B cell (primary cell): Measurements from ENCODE around the gene MX1. TPM values are rescaled to one million over a fixed set of nuclear protein-coding genes. Genes with fewer than 3 reads are reported as not detected.

Source experiments
- ATAC-seq: fragments of 200-7000 bp; cut with Tn5 transposase; one replicate; pipeline ENCODE4 v1.10.0; 2021; ENCODE audit warnings: low read depth, mild to moderate bottlenecking, moderate number of reproducible peaks, moderate library complexity
- CTCF ChIA-PET: fragments of 350-600 bp; sonication (Branson Sonifier 250); formaldehyde crosslinking; loops from one replicate; lab custom pipeline; 2021; ENCODE audit warnings: antibody characterized with exemption, inconsistent platforms; lab: Charles Lee
- POLR2A ChIA-PET: fragments of 350-600 bp; sonication (Branson Sonifier 250); formaldehyde crosslinking; loops from one replicate; lab custom pipeline; 2021; ENCODE audit warnings: antibody characterized with exemption; lab: Charles Lee
- DNase-seq: peaks from one replicate; pipeline ENCODE4 v3.0.0; 2013
- H2AFZ ChIP-seq: 2 replicates; pipeline ENCODE4 v1.6.1; 2012; ENCODE audit warnings: mild to moderate bottlenecking, low read depth, low read length; ENCODE audit not compliant: insufficient read depth, poor library complexity, severe bottlenecking
- H3K27ac ChIP-seq, 2 donors: 1 replicate in 1 of 2; 2 replicates in 1 of 2; pipeline ENCODE4 v1.5.1; 2012 to 2013; ENCODE audit warnings: low read length in 2 of 2, mild to moderate bottlenecking in 2 of 2, moderate library complexity in 1 of 2
- H3K27me3 ChIP-seq, 4 experiments: fragments of 200-600 bp in 1 of 4; sonication (generic) in 1 of 4; replicated peaks in 1 of 4; 1 replicate in 2 of 4; 2 replicates in 2 of 4; pipeline versions ENCODE4 v1.6.1 to v1.7.0; 2013 to 2016; ENCODE audit warnings: low read length in 3 of 4, mild to moderate bottlenecking in 2 of 4, mixed read lengths in 1 of 4, moderate library complexity in 1 of 4; ENCODE audit not compliant: insufficient read depth in 4 of 4, control insufficient read depth in 3 of 4; ENCODE audit errors: control extremely low read depth in 1 of 4
- H3K36me3 ChIP-seq, 2 experiments: replicated peaks in 1 of 2; 1 replicate in 1 of 2; 2 replicates in 1 of 2; pipeline versions ENCODE4 v1.6.1 to v1.7.1; 2013; ENCODE audit warnings: low read length in 1 of 2; ENCODE audit not compliant: insufficient read depth in 2 of 2, control insufficient read depth in 1 of 2; ENCODE audit errors: control extremely low read depth in 1 of 2, extremely low read depth in 1 of 2
- H3K4me1 ChIP-seq, 2 donors: fragments of 200-600 bp in 1 of 2; sonication (generic) in 1 of 2; 1 replicate in 1 of 2; 2 replicates in 1 of 2; pipeline versions ENCODE4 v1.5.1 to v1.6.1; 2013 to 2017; ENCODE audit warnings: low read length in 2 of 2; ENCODE audit not compliant: control insufficient read depth in 2 of 2, insufficient read depth in 2 of 2
- H3K4me2 ChIP-seq: replicated peaks from 2 replicates; pipeline ENCODE3; 2012; ENCODE audit warnings: mild to moderate bottlenecking, low read depth, low read length; ENCODE audit not compliant: poor library complexity, severe bottlenecking
- H3K4me3 ChIP-seq, 5 experiments: fragments of 200-600 bp in 1 of 5; sonication (generic) in 1 of 5; 1 replicate in 3 of 5; 2 replicates in 2 of 5; pipeline versions ENCODE4 v1.5.1 to v1.7.0; 2011 to 2016; ENCODE audit warnings: low read length in 4 of 5, mild to moderate bottlenecking in 4 of 5, low read depth in 2 of 5, control low read depth in 1 of 5, moderate library complexity in 1 of 5; ENCODE audit not compliant: insufficient read depth in 1 of 5; ENCODE audit errors: control extremely low read depth in 1 of 5, extremely low read depth in 1 of 5
- H3K79me2 ChIP-seq: fragments of 200-600 bp; sonication (generic); one replicate; pipeline ENCODE4 v1.6.0; 2016; ENCODE audit warnings: low read length; ENCODE audit not compliant: control insufficient read depth, insufficient read depth
- H3K9ac ChIP-seq: fragments of 200-600 bp; sonication (generic); 2 replicates; pipeline ENCODE4 v1.6.1; 2017; ENCODE audit warnings: mild to moderate bottlenecking, low read length, moderate library complexity
- H3K9me3 ChIP-seq, 3 donors: one replicate each; pipeline versions ENCODE4 v1.6.1 to v1.7.1; 2013; ENCODE audit warnings: low read length in 2 of 3; ENCODE audit not compliant: control insufficient read depth in 2 of 3, insufficient read depth in 1 of 3; ENCODE audit errors: control extremely low read depth in 1 of 3
- H4K20me1 ChIP-seq: 2 replicates; pipeline ENCODE4 v1.6.0; 2012; ENCODE audit warnings: mild to moderate bottlenecking, low read length; ENCODE audit not compliant: insufficient read depth, control insufficient read depth, poor library complexity, severe bottlenecking
- H3K27ac Mint-ChIP-seq: one replicate; pipeline ENCODE4 v1.8.0; 2021; ENCODE audit warnings: mixed read lengths
- H3K27me3 Mint-ChIP-seq: one replicate; pipeline ENCODE4 v1.8.0; 2021; ENCODE audit warnings: mixed read lengths
- H3K4me1 Mint-ChIP-seq: one replicate; pipeline ENCODE4 v1.8.0; 2021; ENCODE audit warnings: mixed read lengths
- H3K4me3 Mint-ChIP-seq: one replicate; pipeline ENCODE4 v1.8.0; 2021; ENCODE audit warnings: mixed read lengths
- H3K9me3 Mint-ChIP-seq: one replicate; pipeline ENCODE4 v1.8.0; 2022; ENCODE audit warnings: mixed read lengths; ENCODE audit not compliant: insufficient read depth
- CTCF ChIP-seq: fragments of 200-600 bp; IDR thresholded peaks from one replicate; pipeline ENCODE4 v1.8.0; 2022; ENCODE audit warnings: antibody characterized with exemption, mild to moderate bottlenecking
- EZH2 ChIP-seq: IDR thresholded peaks from 2 replicates; pipeline ENCODE4 v1.6.1; 2012; ENCODE audit warnings: borderline replicate concordance, low read depth, mild to moderate bottlenecking, moderate library complexity, low read length; ENCODE audit not compliant: insufficient read depth, poor library complexity, severe bottlenecking
- WGBS: methylation state at CpG from one replicate; pipeline ENCODE4 v1.1.5; 2013; ENCODE audit warnings: missing lambda C conversion rate; ENCODE audit not compliant: insufficient coverage; 5-methylcytosine and 5-hydroxymethylcytosine counted together
- intact Hi-C: fragments of 100-400 bp; cut with micrococcal nuclease; formaldehyde crosslinking; loops from one replicate; pipeline ENCODE4 v1.10.0; 2022
- polyA plus RNA-seq: library from polyadenylated mRNA; depleted of rRNA; stranded (reverse); fragments of >200 nt; gene quantifications from 2 replicates; pipeline ENCODE4 v1.2.3, GENCODE V29; 2012
- total RNA-seq, 2 donors: library from RNA; stranded (reverse); fragments of 120-200 nt in 1 of 2; gene quantifications; 1 replicate in 1 of 2; 2 replicates in 1 of 2; pipeline versions ENCODE4 v1.2.3 to v1.2.4, GENCODE V29; 2013 to 2022

Gene MX1
- total and polyA plus RNA-seq, 2 donors (not counting 1 experiment from before 2014, with no cell fraction given), result 57.6 to 62.9 TPM

GRCh38 chr21:41480086-41480690, 54.1 kb downstream of the MX1 start:
- no peak overlapping the region for H3K4me2 ChIP-seq
- H3K27ac Mint-ChIP-seq, result no peak overlapping the region
- 89% methylated on average over 15 of the region's 17 CpGs for WGBS
- no peak for ATAC-seq
- H3K9me3 ChIP-seq, result no peaks in the 10 kb centered on the region
- H3K27ac ChIP-seq, result no peak overlapping the region
- H4K20me1 ChIP-seq, result no peaks in the 10 kb centered on the region
- H3K9me3 Mint-ChIP-seq, result no peaks in the 10 kb centered on the region
- CTCF ChIA-PET, result no interaction called here
- no peak overlapping the region for H3K4me3 ChIP-seq
- no peaks in the 10 kb centered on the region for H3K4me1 ChIP-seq
- no peak overlapping the region for H3K4me3 Mint-ChIP-seq
- POLR2A ChIA-PET, result no interaction called here
- TF ChIP-seq EZH2 (no peak), CTCF (no peak)
- H3K36me3 ChIP-seq, result no peaks in the 10 kb centered on the region
- H3K27me3 Mint-ChIP-seq, result peaks cover 13% of the 10 kb centered on the region
- no peaks in the 10 kb centered on the region for H3K79me2 ChIP-seq
- no peak overlapping the region for H2AFZ ChIP-seq
- H3K9ac ChIP-seq, result no peak overlapping the region
- intact Hi-C loops, result no loop called here
- peaks cover 6% of the 10 kb centered on the region for H3K4me1 Mint-ChIP-seq
- no peak for DNase-seq
- peaks cover 0 to 5% (median 2%) of the 10 kb centered on the region in 4 experiments for H3K27me3 ChIP-seq

DNA sequence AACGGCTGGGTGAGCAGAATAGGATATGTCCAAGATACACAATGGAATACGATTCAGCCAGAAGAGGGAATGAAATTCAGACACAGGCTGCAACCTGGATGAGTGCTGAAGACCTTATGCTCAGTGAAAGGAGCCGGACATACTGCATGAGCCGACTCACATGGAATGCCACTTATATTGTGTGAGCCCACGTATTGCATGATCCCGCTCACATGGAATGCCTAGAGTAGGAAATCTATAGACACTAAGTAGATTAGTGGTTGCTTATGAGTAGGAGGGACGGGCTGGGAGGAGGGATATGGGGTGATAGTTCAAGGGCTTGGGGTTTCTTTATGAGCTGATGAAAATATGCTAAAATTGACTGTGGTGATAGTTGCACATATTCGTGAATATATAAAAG, 55.2 kb downstream of the MX1 start:
- ChIA-PET POLR2A (no interaction called here), CTCF (interaction anchor here (0.7 to 1.1 kb wide), 3 partner anchors 195 to 303 kb away, joined by 3 to 5 read pairs (median 4); no protein-coding TSS in a partner anchor)
- TF ChIP-seq EZH2 (no peak), CTCF (no peak)
- Histone ChIP-seq H3K27me3 (peaks cover 0 to 5% (median 2%) of the 10 kb centered on the region in 4 experiments), H3K27ac (no peak overlapping the region), H3K9me3 (no peaks in the 10 kb centered on the region), H2AFZ (no peak overlapping the region), H4K20me1 (no peaks in the 10 kb centered on the region), H3K79me2 (no peaks in the 10 kb centered on the region), H3K36me3 (no peaks in the 10 kb centered on the region), H3K4me1 (no peaks in the 10 kb centered on the region), H3K9ac (no peak overlapping the region), H3K4me2 (no peak overlapping the region), H3K4me3 (no peak overlapping the region)
- Mint-ChIP-seq H3K27ac (no peak overlapping the region), H3K27me3 (peaks cover 13% of the 10 kb centered on the region), H3K4me1 (peaks cover 6% of the 10 kb centered on the region), H3K4me3 (no peak overlapping the region), H3K9me3 (no peaks in the 10 kb centered on the region)
- WGBS, result 90% methylated on average over 7 of the region's 8 CpGs
- DNase-seq, result no peak
- intact Hi-C loops, result no loop called here
- no peak for ATAC-seq
